Hepatocyte (in vitro differentiated cells): ENCODE data around the gene SH3RF1.

Experiments
- EZH2 ChIP-seq: fragments of 200-600 bp; sonication (generic); IDR thresholded peaks from 2 replicates; pipeline ENCODE4 v1.6.1; 2016; ENCODE audit warnings: antibody characterized with exemption, mild to moderate bottlenecking, borderline replicate concordance
- TF ChIP-seq, protein P1 (sequence below): fragments of 200-600 bp; sonication (generic); IDR thresholded peaks from 2 replicates; pipeline ENCODE4 v1.5.1; 2016; ENCODE audit warnings: antibody characterized with exemption, mild to moderate bottlenecking; ENCODE audit not compliant: poor library complexity

DNA sequence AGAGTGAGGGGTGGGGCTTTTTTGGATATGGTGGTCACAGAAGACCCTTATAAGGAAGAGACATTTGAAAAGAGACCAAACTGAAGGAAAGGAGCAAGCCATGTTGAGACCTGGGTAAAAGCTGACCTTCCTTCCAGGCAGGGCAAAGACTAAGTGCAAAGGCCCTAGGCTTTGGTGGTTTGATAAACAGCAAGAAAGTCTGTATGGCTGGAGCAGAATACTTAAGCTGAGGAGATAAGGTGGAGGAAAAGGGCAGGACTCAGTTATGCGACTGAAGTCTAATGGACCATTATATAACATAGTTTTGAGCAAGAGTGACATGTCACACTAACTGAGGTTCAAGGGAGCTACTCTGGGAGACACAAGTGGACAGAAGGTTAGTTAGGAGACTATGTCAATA lies 20.0 kb downstream of the SH3RF1 start:
- no peak for TF ChIP-seq EZH2
- TF ChIP-seq, protein P1, sequence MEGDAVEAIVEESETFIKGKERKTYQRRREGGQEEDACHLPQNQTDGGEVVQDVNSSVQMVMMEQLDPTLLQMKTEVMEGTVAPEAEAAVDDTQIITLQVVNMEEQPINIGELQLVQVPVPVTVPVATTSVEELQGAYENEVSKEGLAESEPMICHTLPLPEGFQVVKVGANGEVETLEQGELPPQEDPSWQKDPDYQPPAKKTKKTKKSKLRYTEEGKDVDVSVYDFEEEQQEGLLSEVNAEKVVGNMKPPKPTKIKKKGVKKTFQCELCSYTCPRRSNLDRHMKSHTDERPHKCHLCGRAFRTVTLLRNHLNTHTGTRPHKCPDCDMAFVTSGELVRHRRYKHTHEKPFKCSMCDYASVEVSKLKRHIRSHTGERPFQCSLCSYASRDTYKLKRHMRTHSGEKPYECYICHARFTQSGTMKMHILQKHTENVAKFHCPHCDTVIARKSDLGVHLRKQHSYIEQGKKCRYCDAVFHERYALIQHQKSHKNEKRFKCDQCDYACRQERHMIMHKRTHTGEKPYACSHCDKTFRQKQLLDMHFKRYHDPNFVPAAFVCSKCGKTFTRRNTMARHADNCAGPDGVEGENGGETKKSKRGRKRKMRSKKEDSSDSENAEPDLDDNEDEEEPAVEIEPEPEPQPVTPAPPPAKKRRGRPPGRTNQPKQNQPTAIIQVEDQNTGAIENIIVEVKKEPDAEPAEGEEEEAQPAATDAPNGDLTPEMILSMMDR: no peak
